CD4-positive, alpha-beta T cell treated with Interferon gamma for 1 hour (primary cell): ENCODE results near the gene MVB12B.

Experiments
- DNase-seq: peaks from one replicate; pipeline ENCODE4 v3.0.0-alpha.2; 2020

MVB12B gene

DNA sequence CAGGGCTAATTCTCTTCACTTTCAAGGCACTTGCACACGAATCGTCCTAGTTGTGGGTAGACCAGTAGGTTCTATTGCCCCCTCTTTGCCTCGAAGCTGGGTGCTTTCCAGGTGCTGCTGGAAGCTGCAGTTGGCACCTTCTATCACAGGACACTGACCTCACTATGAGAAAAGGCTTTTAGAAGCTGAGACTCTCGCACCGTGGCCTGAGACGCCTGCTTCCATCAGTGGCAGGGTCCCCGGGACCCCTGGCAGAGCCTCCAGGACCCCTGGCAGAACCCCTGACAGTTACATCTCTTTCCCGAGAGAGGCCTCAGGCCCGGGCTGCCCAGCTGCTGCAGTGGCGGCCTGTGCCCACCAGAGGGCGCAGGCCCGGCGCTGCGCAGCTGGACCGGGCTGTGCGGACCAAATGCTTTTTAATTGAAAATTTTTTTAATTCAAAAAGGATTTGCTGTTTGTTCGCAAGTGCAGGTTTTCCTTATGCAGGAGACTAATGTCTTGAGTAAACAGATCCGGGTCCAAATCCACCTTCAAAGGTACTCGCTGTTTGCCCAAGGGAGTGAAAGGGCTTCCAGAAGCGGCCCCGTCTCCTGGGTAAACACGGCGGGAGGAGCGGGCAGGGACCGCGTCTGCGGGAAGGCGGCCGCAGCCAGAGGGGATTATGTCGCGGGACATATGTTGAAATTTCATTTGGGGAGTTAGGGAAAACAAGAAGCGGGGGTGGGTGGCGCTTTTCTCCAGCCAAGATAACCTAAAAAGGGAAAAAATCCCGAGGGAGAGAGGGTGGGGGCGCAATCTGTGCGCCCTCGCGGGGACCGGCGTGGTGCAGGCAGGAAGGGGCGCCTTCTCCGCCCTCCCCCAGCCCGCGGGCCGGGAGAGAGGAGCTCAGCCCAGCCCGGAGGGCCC lies 172.6 kb downstream of the MVB12B start:
- DNase-seq, result no peak

DNA sequence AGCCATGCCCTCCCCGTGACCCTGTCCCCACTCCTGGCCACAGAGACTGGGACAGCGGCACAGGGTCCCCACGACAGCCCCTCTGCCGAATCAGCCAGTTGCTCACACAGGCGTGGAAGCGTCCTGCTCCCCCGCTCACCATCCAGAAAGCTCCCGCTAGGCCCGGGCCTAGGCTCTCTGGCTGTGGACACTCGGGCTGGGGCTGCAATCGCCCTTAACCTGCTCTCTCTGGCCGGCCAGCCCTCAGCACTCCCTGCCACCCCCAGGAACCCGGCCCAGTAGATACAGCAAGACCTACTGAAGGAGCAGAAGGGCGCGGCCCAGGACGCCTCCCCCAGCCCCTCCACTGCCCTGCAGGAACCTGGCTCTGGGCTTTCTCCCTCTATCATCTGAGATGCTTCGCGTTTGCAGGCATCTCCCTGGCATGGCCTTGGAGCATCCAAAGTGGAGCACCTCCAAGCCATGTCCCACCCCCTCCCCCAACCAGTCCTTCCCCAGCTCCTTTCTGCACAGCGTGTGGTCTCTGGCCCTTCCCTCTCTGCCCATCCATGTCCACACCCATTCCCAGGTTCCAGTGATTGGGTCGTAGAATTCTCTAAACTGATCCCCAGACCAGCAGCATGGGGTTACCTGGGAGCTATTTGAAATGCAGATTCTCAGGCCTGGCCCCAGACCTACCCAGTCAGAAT lies 173.4 kb downstream of the MVB12B start:
- DNase-seq, result no peak

DNA sequence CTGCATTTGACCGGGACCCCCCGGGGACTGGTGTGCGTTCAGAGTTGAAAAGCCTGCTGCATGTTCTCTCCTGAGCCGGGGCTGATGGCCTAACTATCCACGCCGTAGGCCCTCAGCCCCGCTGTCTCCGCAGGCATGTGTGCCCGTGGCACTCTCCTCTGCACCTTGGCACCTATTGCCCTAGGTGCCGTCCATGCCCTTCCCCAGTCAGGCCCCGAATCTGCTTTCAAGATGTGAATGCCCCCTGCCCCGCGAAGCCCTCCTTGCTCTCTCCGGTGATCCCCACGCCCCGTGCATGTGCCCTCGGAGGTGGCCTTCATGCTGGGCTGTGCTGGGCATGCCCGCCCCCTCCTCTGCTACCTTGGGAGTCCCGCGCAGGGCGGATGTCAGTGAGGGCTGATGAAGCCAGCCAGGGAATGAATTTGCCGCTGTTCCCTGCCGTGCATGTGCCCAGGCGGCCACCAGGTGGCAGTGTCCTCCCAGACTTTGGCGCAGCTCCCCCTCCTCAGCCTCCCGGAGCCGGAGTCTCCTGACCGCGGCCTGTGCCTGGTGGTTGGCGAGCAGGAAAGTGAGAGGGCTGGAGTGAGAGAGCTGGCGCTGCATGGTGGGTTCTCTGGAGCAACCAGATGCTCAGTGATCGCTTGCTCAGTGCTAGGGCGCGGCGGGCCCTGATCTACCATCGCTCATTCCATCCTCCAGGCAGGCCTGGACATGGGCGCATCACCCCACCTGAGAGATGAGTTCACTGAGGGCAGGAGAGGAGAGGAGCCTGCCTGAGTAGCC lies 174.2 kb downstream of the MVB12B start:
- DNase-seq, result peak; percentile 63

DNA sequence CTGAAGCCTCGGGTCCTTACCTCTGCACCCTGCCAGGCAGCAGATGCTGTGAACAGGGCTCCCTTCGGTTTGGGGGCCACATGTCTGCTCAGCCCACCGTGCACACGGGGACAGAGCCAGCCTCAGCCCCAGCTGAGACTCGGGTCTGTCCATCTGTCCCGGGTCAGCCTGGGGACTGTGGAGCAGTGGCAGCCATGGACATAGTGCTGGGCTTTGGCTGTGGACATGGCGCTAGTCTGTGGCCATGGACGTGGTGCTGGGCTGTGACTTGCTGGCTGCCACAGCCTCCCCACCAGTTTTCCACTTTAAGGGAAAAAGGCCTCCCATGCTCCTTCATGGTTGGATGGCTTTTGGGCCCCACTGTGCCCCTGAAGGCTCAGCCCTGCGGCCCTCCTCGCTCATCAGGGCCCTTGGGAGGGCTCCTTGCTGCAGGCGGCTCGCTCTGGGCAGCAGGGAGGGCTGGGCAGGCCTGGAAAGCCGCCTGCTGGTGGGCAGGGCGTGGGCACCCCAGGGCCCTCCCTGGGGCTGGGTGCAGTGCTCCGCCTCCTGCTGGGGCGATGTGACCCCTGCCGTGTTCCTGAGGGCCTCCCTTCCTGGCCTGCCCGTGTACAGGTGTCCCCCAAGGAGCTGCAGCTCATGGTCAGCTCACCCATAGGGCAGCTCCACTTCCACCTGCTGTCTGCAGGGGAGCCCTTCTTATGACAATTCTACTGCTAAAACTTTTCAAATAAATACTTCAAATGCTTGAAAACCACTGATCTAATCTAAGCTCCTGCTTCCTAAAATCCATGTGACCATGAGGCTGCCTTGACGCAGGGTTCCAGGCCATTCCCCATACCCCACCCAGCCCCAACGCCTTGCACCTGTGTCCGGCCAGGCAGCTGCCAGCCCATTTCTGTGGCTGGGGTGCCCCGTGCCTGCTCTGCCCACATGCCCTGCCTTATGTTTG lies 175.0 kb downstream of the MVB12B start:
- DNase-seq, result no peak

DNA sequence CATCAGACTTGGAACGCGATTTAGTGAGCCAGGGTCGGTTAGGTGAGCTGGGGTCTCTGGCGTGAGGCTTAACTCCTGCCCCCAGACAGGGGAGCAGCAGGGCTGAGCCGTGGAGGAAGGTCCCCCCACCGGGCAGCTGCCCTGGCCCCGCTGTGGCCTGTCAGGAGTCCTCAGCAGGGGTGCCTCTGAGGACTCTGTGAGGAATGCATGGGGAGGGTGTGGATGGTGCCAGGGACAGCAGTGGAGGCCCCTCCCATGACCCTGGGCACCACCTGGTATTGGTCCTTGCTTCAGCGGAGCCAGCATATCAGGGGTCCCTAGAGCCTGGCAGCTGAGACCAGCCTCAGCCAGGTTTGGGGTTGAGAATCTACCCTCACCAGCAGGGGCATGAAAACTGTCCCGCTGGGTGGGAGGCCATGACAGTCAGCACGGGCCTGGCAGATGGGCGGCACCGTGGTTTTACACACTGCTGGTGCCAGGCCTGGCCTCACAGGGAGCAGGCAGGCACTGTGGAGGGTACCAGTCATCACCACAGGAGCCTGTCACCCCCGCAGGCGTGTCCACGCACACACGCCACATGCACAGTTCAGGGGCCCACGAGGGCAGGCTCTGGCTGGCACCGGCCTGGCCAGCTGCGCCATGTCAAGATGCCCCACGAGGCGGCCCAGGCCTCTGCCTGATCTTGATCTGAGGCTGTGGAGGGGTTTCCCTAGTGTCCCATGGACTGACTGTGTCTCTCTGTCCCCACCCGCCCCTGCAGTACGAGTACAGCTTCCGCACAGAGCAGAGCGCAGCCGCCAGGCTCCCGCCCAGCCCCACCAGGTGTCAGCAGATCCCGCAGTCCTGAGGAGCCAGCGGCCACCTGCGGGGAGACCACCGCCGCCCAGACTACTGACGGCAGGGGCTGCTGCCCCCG lies 176.0 kb downstream of the MVB12B start:
- no peak for DNase-seq

DNA sequence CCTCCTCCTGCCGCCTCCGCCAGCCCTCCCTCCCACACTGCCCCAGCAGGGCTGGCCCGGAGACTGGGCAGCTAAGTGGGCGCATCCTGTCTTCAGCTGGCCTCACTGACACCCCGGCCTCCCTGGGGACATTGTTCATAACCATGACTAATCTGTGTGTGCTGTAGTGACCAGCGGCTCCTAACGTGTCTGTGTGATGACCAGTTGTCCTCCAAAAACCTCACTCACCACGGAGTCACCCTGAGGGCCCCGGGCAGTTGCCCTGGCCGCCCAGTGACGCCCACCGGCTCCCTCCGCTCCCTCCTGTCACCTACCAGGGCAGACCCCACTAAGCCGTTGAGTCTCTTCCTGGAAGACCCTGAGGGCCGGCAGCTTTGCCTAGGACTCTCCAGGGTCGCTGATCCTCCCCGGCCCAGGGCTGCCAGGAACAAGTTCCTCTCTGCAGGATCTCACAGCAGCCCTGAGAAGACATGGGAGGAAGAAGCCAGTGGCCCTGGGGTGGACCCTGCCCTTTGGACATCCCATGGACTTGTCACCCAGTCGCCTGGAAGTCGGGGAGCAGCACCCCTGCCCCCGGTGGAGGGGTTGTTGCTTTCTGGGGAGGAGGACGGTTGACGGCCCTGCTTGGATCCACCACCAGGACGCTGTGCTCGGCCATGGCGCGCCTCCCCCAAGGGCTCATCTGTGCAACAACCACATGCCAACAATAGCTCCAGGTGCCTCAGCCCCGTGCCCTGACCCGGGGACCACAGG lies 176.9 kb downstream of the MVB12B start:
- no peak for DNase-seq

DNA sequence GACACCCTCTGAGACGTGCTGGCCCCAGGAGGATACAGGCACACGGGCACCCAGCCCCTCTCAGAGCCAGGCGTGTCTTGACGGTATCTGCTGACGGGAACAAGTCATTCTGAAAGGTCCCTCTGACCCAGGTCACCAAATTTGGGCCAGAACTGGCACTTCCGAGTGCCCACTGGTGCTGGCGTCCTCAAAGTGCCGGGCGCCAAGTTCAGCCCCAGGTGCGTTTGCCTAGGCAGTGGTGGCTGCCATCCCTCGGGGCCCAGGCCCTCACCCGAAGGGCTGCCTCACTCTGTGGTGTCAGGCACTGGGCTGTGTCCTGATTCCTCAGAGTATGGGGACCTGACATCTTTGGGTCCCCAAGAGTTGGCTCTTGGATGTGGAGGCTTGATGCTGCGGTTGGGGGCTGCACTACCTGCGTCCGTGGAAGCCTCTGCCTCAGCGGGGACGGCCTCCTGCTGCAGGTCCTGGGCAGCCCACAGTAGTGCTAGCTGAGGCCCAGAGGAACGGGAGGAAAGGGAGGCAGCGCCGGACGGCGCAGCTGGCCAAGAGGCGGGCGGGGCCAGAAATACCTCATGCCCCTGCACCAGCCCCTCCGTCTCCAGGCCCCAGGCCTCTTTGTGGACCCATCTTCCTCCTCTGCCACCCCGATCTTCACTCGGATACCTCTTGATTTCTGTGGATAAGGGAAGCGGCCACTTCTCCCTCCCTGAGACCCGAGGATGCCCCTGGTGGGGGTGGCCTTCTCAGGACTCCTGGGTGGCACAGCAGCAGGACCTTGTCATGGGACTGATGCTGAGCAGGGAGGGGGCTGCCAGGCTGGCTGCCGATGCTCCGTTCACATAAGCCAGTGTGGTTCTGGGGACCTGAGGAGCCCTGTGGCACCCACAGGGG lies 177.7 kb downstream of the MVB12B start:
- DNase-seq, result no peak

DNA sequence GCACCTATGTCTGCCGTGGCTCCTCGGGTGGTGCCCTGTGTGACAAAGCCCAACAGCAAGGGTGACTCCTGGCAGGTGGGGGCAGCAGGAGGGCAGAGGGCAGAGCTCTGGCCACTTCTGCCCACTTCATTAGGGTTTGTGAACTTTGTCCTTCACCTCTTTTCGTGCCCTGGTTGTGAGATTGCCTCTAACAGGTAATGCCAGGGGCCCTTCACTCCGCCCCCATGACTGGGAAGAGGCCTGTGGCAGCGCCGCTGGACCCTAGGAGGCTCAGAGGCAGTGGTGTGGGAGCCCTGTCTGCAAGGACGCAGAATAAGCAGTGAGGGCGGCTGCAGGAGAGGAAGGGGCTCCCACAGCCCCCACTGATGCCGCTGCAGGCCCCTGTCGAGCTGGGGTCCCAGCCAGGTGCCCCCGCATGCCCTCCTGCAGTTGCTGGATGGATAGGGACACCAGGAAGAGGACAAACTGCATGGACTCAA lies 178.4 kb downstream of the MVB12B start:
- no peak for DNase-seq

DNA sequence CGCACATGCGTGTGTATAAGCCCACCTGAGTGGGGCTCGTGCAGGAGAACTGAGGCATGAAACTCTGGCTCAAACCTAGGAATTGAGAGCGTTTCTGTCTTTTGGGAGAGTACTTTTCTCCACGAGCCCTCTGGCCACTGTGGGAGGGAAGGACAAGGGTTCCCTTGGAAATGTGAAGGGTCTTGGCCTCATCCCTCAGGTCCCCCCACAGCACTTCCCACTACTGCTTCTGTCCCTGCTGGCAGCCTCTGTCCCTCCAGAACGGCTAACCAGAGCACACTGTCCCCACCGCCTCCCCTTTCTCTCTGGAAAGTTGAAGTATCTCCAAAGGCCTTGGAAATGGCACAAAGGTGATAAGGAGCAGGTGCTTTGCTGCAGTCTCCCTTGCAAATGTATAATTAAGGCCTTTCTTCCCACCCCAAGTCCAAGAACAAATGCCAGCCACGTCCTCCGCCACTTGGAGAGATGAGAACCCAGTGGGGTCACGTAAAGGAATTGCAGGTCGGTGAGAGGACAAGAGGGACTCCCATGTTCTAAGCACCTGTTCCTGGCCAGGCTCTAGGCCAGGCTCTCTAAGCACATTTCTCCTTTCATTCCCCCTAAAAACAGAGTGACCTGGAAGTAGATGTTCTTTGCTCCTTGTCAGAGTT lies 179.2 kb downstream of the MVB12B start:
- no peak for DNase-seq

DNA sequence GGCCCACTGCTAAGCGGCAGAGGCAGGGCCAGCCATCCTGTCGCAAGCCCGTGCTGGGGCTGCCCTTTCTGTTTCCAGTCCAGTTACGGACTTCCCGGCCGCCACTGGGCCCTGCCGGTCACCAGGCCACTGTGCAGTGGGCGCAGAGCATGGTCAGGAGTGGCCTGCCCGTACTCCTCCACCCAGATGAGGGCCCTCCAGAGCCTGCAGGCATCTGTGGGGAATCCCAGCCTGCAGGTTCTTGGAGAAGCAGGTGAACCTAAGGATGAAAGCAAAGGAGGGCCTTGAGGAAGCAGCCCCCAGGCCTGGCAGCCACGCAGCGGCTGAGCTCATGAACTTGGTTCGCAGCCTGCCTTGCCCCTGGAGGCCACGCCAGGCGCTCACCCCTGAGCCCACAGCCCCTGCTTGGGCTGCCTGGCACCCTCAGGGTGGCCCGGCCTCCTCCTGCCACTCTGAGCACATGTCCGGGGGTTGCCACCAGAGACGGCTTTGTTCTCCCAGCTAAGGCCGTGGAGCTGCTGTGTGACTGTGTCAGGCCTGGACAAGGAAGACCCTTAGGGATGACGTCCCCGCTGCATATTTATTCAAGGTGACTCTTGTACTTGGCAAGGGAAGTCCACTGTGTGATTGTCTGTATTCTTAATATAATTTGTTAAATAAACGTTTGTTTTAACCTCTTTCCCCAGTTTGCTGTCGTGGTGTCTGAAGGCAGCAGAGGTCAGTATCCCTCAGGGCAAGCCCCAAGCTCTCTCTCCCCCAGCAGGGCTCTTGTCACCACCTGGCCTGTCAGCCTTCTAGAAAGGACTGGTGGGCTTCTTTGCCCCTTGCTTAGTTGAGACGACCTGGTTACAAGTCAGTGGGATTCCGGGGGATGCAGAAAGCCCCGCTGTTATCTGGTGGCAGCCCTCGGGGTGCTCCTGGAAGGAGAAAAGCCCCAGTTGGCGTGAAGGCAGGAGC lies 180.0 kb downstream of the MVB12B start:
- no peak for DNase-seq

DNA sequence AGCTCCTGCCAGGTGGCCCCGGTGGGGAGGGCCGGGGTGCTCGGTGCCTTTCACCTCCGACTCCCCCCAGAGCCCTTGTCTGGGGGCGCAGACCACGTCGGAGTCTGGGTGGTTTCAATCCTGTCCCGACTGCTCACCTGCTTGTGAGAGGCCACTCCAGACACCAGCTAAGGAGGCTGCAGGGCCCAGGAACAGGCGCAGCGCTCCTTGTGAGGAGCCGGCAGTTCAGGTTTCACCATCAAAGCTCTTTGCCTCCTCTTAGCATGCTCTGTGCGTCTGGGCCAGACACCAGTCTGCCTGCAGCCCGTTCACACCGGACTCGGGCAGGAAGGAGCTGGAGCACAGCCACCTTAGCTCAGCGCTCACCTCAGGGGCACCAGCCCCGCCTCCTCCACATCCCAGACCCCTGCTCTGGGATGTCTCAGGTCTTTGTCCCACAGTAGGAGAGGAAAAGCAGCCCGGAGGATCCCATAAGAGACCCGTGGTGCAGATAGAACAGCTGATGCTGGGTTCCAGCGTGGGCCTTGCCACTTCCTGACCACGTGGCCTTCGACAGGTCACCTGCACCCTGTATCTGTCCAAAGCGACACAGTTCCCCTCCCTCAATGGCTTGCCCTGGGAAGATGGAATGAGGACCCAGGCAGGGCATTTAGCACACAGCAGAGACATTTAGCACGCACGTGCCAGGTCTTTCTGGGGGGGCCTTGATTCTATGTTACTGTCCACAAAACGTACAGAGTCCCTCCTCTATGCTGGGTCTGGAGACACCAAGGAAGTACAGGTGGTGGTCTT lies 180.9 kb downstream of the MVB12B start:
- DNase-seq, result no peak

DNA sequence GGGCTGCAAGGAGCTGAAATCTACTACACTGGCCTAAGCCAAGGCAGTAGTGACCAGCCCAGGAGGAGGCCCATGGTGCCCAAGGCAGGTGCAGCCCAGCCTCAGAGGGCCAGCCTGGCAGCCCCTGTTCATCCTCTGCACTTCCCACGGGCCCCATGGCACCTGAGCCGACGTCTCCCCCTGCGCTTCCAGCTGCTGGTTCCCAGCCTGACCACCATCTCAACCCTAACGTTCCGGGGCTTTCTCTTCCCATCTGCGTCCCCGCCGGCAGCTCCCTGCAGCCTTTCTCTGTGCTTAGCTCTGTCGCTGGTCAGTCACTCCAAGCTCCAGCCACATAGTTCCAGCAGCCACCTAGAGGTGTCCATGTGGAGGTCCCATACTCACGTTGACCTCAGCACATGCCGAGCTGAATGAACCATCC lies 181.6 kb downstream of the MVB12B start:
- no peak for DNase-seq

DNA sequence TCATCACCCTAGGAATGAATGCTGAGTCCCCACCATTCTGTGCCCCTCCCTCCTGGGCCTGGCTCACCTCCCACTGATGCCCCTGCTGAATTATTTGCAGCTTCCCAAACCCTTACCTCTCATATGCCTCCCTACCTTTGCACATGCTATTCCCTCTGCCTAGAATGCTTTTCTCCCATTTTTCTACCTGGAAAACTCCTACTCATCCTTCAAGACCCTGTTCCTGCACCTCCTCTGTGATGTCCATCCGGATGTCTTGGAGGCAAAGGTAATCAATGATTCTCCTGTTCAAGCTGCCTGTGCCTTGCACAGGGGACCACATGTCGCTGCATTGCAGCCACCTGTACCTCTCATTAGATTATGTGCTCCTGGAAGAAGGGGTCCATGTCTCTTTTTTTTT lies 182.3 kb downstream of the MVB12B start:
- no peak for DNase-seq

DNA sequence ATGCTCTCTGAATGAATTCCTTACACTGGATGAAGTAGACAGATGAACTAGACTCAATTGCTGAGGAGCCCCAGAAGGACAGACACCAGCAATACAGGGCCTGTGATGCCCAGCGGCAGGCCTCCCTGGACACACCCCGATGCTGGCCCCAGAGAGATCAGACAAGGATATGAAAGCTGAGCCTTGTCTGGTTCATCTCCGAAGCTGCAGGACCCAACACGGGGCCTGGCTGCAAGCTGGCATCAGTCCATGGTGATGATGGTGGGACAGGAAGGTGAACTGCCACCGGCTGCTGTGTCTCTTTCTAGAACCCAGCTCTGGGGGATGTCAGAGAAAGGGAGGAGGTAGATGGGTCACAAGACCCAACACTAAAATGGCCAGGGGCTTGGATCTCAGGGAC lies 183.1 kb downstream of the MVB12B start:
- no peak for DNase-seq

DNA sequence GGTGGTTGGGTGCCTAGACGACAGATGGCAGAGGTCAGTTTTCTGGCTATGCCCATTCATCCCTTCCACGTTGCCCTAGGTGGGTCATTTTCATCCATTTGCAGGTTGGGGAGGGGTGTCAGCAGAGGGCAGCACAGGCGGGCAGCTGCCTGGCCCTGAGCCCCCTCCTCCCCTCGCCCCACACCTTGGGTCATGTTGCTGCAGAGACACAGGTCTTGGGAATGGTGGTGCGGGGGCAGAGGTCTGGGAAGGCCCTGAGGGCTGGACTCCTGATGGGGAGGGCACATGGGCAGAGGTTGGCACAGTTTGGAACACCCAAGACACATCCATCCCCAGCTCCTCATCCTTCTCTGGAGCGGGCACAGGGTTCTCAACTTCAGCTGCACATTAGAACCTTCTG lies 183.9 kb downstream of the MVB12B start:
- DNase-seq, result no peak

DNA sequence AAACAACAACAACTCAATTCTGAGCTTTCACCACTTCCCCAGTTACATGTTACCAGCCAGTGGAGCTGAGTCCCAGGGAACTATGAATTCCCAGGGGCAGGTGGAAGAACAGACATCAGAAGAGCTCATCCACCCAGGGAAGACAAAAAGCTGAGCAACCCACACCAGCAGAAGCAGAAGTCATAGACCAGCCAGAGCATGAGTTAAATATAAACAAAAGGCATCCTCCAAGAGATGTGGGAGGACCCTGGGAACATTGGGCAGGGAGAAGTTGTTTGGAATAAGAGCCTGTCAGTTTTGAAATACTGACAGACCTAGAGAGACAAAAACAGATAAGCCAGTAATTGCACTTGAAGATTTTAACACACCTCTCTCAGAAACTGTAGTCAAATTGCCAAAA lies 184.8 kb downstream of the MVB12B start:
- DNase-seq, result no peak
